H1 (cell line): ENCODE results near the gene TBC1D17. TPM values are rescaled to one million over a fixed set of nuclear protein-coding genes. Genes with fewer than 3 reads are reported as not detected.

Experiments used
- CTCF ChIA-PET: fragments of 300-600 bp; sonication (Branson Sonifier 250); formaldehyde crosslinking; loops from one replicate; lab custom pipeline; 2021; ENCODE audit not compliant: partially characterized antibody; lab: Charles Lee
- POLR2A ChIA-PET: fragments of 300-600 bp; sonication (Branson Sonifier 250); formaldehyde crosslinking; loops from one replicate; lab custom pipeline; 2021; ENCODE audit warnings: inconsistent platforms; ENCODE audit not compliant: partially characterized antibody; lab: Charles Lee
- DNase-seq, 2 experiments: peaks; one replicate each; pipeline versions ENCODE4 v3.0.0 to v3.0.0-alpha.2; 2010 to 2022; ENCODE audit warnings: low spot score in 2 of 2, low read depth in 1 of 2, mixed read lengths in 1 of 2
- FAIRE-seq: peaks from 2 replicates; lab custom pipeline; 2011; peaks lifted over from hg19 to GRCh38; lab: Jason Lieb, UNC
- H2AFZ ChIP-seq: 2 replicates; pipeline ENCODE4 v1.8.1; 2012; ENCODE audit warnings: low read length, inconsistent platforms
- H2AK5ac ChIP-seq: 2 replicates; pipeline ENCODE4 v1.6.1; 2013; ENCODE audit warnings: low read depth, low read length
- H2BK120ac ChIP-seq: replicated peaks from 2 replicates; pipeline ENCODE3; 2013; ENCODE audit warnings: low read depth, low read length, inconsistent platforms
- H2BK12ac ChIP-seq: 2 replicates; pipeline ENCODE4 v1.6.1; 2013; ENCODE audit warnings: low read depth, low read length
- H2BK15ac ChIP-seq: 2 replicates; pipeline ENCODE4 v1.6.1; 2013; ENCODE audit warnings: low read length
- H2BK20ac ChIP-seq: 2 replicates; pipeline ENCODE4 v1.6.1; 2013; ENCODE audit warnings: low read length
- H2BK5ac ChIP-seq: 2 replicates; pipeline ENCODE4 v1.6.1; 2013; ENCODE audit warnings: low read depth, low read length
- H3K14ac ChIP-seq: 2 replicates; pipeline ENCODE4 v1.6.1; 2013; ENCODE audit warnings: inconsistent platforms; ENCODE audit not compliant: insufficient read length
- H3K18ac ChIP-seq: 2 replicates; pipeline ENCODE4 v1.6.1; 2013; ENCODE audit warnings: low read length; ENCODE audit errors: extremely low read depth
- H3K23ac ChIP-seq: 2 replicates; pipeline ENCODE4 v1.6.1; 2013; ENCODE audit warnings: inconsistent platforms; ENCODE audit not compliant: insufficient read length
- H3K23me2 ChIP-seq: 2 replicates; pipeline ENCODE4 v1.6.1; 2013; ENCODE audit warnings: low read depth, low read length
- H3K27ac ChIP-seq: 2 replicates; pipeline ENCODE4 v1.6.1; 2011; ENCODE audit warnings: low read depth, low read length, inconsistent platforms
- H3K27me3 ChIP-seq, 4 experiments: replicated peaks in 1 of 4; 1 replicate in 1 of 4; 2 replicates in 3 of 4; pipeline versions ENCODE4 v1.6.1 to v1.8.1; 2011 to 2013; ENCODE audit warnings: low read length in 3 of 4, mild to moderate bottlenecking in 3 of 4, inconsistent platforms in 2 of 4, mixed read lengths in 2 of 4, moderate library complexity in 1 of 4; ENCODE audit not compliant: control insufficient read depth in 3 of 4, insufficient read depth in 3 of 4; ENCODE audit errors: extremely low read depth in 1 of 4
- H3K36me3 ChIP-seq, 4 experiments: 2 replicates each; pipeline versions ENCODE4 v1.6.1 to v1.8.1; 2011 to 2013; ENCODE audit warnings: mild to moderate bottlenecking in 4 of 4, low read length in 3 of 4, moderate library complexity in 2 of 4, control low read depth in 1 of 4, inconsistent platforms in 1 of 4; ENCODE audit not compliant: insufficient read depth in 4 of 4, control insufficient read depth in 2 of 4
- H3K4ac ChIP-seq: replicated peaks from 2 replicates; pipeline ENCODE3; 2013; ENCODE audit warnings: low read length, low read depth, mixed read lengths, inconsistent platforms; ENCODE audit not compliant: insufficient read length
- H3K4me1 ChIP-seq, 4 experiments: replicated peaks in 1 of 4; 1 replicate in 1 of 4; 2 replicates in 3 of 4; pipeline versions ENCODE4 v1.6.1 to v1.8.1; 2011 to 2013; ENCODE audit warnings: low read length in 3 of 4, inconsistent platforms in 2 of 4, mixed read lengths in 1 of 4; ENCODE audit not compliant: insufficient read depth in 4 of 4, control insufficient read depth in 3 of 4
- H3K4me2 ChIP-seq, 2 experiments: 2 replicates each; pipeline versions ENCODE4 v1.6.1 to v1.8.1; 2011 to 2013; ENCODE audit warnings: low read depth in 2 of 2, low read length in 2 of 2, control low read depth in 1 of 2, inconsistent platforms in 1 of 2, mild to moderate bottlenecking in 1 of 2; ENCODE audit not compliant: insufficient read depth in 1 of 2
- H3K4me3 ChIP-seq, 4 experiments: fragments of 200-600, 300-600 bp in 1 of 4; sonication (generic), shearing (Covaris generic), sonication (Bioruptor Twin) in 1 of 4; 2 replicates each; pipeline versions ENCODE4 v1.5.1 to v1.8.1; 2011 to 2016; ENCODE audit warnings: low read length in 4 of 4, low read depth in 3 of 4, control low read depth in 2 of 4, inconsistent platforms in 2 of 4, mild to moderate bottlenecking in 2 of 4, mixed read lengths in 1 of 4, moderate library complexity in 1 of 4; ENCODE audit not compliant: insufficient read depth in 2 of 4; ENCODE audit errors: extremely low read depth in 1 of 4
- H3K56ac ChIP-seq: replicated peaks from 2 replicates; pipeline ENCODE3; 2013; ENCODE audit warnings: low read depth, mild to moderate bottlenecking, mixed read lengths, low read length, inconsistent platforms; ENCODE audit not compliant: insufficient read length
- H3K79me1 ChIP-seq: 2 replicates; pipeline ENCODE4 v1.6.1; 2013; ENCODE audit warnings: low read depth, low read length, control low read depth
- H3K79me2 ChIP-seq, 2 experiments: 2 replicates each; pipeline versions ENCODE4 v1.6.1 to v1.8.1; 2012 to 2013; ENCODE audit warnings: low read length in 2 of 2, mild to moderate bottlenecking in 2 of 2, inconsistent platforms in 1 of 2; ENCODE audit not compliant: insufficient read depth in 2 of 2, control insufficient read depth in 1 of 2
- H3K9ac ChIP-seq, 4 experiments: replicated peaks in 1 of 4; 1 replicate in 1 of 4; 2 replicates in 3 of 4; pipeline versions ENCODE4 v1.6.1 to v1.8.1; 2011 to 2013; ENCODE audit warnings: low read depth in 3 of 4, low read length in 3 of 4, control low read depth in 2 of 4, mild to moderate bottlenecking in 2 of 4, moderate library complexity in 2 of 4, inconsistent platforms in 1 of 4; ENCODE audit errors: extremely low read depth in 1 of 4
- H3K9me3 ChIP-seq, 2 experiments: 2 replicates each; pipeline versions ENCODE4 v1.6.1 to v1.8.1; 2012 to 2013; ENCODE audit warnings: mild to moderate bottlenecking in 2 of 2, moderate library complexity in 2 of 2, control low read depth in 1 of 2, inconsistent platforms in 1 of 2, low read depth in 1 of 2, low read length in 1 of 2, mixed read lengths in 1 of 2; ENCODE audit not compliant: insufficient read depth in 2 of 2
- H4K20me1 ChIP-seq, 2 experiments: replicated peaks in 1 of 2; 2 replicates each; pipeline versions ENCODE3 to v1.8.1; 2011 to 2013; ENCODE audit warnings: inconsistent platforms in 2 of 2, low read length in 2 of 2, mild to moderate bottlenecking in 1 of 2; ENCODE audit not compliant: insufficient read depth in 2 of 2, control insufficient read depth in 1 of 2
- H4K5ac ChIP-seq: 2 replicates; pipeline ENCODE4 v1.6.1; 2013; ENCODE audit warnings: low read length, low read depth, mixed read lengths, inconsistent platforms; ENCODE audit not compliant: insufficient read length
- H4K8ac ChIP-seq: 2 replicates; pipeline ENCODE4 v1.8.0; 2013; ENCODE audit warnings: mild to moderate bottlenecking, moderate library complexity, low read length, inconsistent platforms; ENCODE audit not compliant: insufficient read depth; ENCODE audit errors: extremely low read depth
- H4K91ac ChIP-seq: replicated peaks from 2 replicates; pipeline ENCODE3; 2013; ENCODE audit warnings: low read length, mixed read lengths, inconsistent platforms; ENCODE audit not compliant: insufficient read length
- CBX5 ChIP-seq: fragments of 300-800, 300-1000 bp; sonication (generic); IDR thresholded peaks from 2 replicates; pipeline ENCODE4 v1.7.1; 2016; ENCODE audit warnings: antibody characterized with exemption, low read length, low read depth
- CBX8 ChIP-seq: fragments of 300-800, 300-1000 bp; sonication (generic); IDR thresholded peaks from 2 replicates; pipeline ENCODE4 v1.7.1; 2016; ENCODE audit warnings: low read depth, low read length, borderline replicate concordance
- HDAC2 ChIP-seq, 2 experiments: fragments of 300-600 bp in 1 of 2; sonication (generic) in 1 of 2; IDR thresholded peaks; 2 replicates each; pipeline ENCODE4 v1.6.1; 2011 to 2012; ENCODE audit warnings: low read depth in 2 of 2, low read length in 2 of 2, mild to moderate bottlenecking in 2 of 2, moderate library complexity in 2 of 2, borderline replicate concordance in 1 of 2, inconsistent platforms in 1 of 2
- RBBP5 ChIP-seq: IDR thresholded peaks from 2 replicates; pipeline ENCODE4 v1.7.1; 2012; ENCODE audit warnings: low read depth, mild to moderate bottlenecking, inconsistent platforms, low read length, moderate library complexity, borderline replicate concordance
- RNF2 ChIP-seq: fragments of 200-900, 300-1000 bp; sonication (generic); IDR thresholded peaks from 2 replicates; pipeline ENCODE4 v1.7.1; 2016; ENCODE audit warnings: borderline replicate concordance, low read depth, mild to moderate bottlenecking, antibody characterized with exemption, low read length; ENCODE audit not compliant: poor library complexity, severe bottlenecking; ENCODE audit errors: missing control alignments
- RXRA ChIP-seq: IDR thresholded peaks from 2 replicates; pipeline ENCODE4 v1.6.1; 2011; ENCODE audit warnings: low read depth, mild to moderate bottlenecking, low read length, moderate library complexity; ENCODE audit not compliant: insufficient read depth
- WGBS, 2 experiments: shearing (Covaris generic) in 1 of 2; methylation state at CpG; one replicate each; pipeline versions ENCODE4 v1.1.6 to v1.1.7; 2013 to 2015; ENCODE audit warnings: low lambda C conversion rate in 2 of 2, mixed read lengths in 2 of 2, inconsistent platforms in 1 of 2, low coverage in 1 of 2, missing lambda C conversion rate in 1 of 2; ENCODE audit not compliant: insufficient replicate concordance in 2 of 2, insufficient coverage in 1 of 2, insufficient read length in 1 of 2; ENCODE audit errors: extremely low coverage in 1 of 2, missing lambda C conversion rate in 1 of 2; 5-methylcytosine and 5-hydroxymethylcytosine counted together
- polyA plus RNA-seq, 7 experiments: library from polyadenylated mRNA; depleted of rRNA in 3 of 7; stranded (reverse) in 5 of 7; unstranded in 2 of 7; fragments of >200 nt in 5 of 7; fragments of 200-250 nt in 2 of 7; gene quantifications; 1 replicate in 5 of 7; 2 replicates in 1 of 7; 4 replicates in 1 of 7; pipeline versions ENCODE4 v1.2.1 to v1.2.3, GENCODE V29; 2011 to 2013; ENCODE audit warnings: missing spikeins in 2 of 7, mixed read lengths in 2 of 7
- total RNA-seq: library from RNA; stranded (reverse); fragmentation: NEBNext Ultra II Directional; extraction: Animal tissue kit (Norgen Biotek cat#: 25700); gene quantifications from 2 replicates; pipeline ENCODE4 v1.2.1, GENCODE V29; 2021

The TBC1D17 gene
- total and polyA plus RNA-seq, 2 of the 8 experiments (the other 6 are each of a cell fraction or from before 2014, with no cell fraction given), result 30.3 to 44.9 TPM

- H3K79me2 ChIP-seq, result peaks cover 0 to 24% of the 10 kb centered on the region in 2 experiments; a peak in 2 of 4 replicates
- H4K91ac ChIP-seq, result peak overlapping the region; percentile 93
- H3K9me3 ChIP-seq, result no peaks in the 10 kb centered on the region
- H3K4me3 ChIP-seq, result peak overlapping the region; percentile 45 to 70 (median 56)
- no peaks in the 10 kb centered on the region for H3K27me3 ChIP-seq
- H3K9ac ChIP-seq, result peak overlapping the region in 3 of 4 experiments; percentile 57 to 79 (median 72); a peak in 6 of 7 replicates
- TF ChIP-seq RBBP5, result no peak
- no peak for TF ChIP-seq CBX5
- no peak for TF ChIP-seq CBX8
- no peak for TF ChIP-seq RNF2
- TF ChIP-seq HDAC2 (IDR thresholded peaks at IDR 0.05; ENCODE audit: borderline replicate concordance in 1 of 2, low read depth in 2 of 2, low read length in 2 of 2), result no peak
- TF ChIP-seq RXRA, result no peak
- H4K5ac ChIP-seq, result peak overlapping the region; percentile 75
- H3K56ac ChIP-seq, result no peak overlapping the region
- no peak overlapping the region for H3K14ac ChIP-seq
- DNase-seq (no peak), FAIRE-seq (no peak)
- peaks cover 10% of the 10 kb centered on the region for H3K79me1 ChIP-seq
- CTCF ChIA-PET, result interaction anchor here (1.2 kb wide), 1 partner anchor 11 kb away, joined by 3 read pairs; no protein-coding TSS in a partner anchor
- peak overlapping the region; percentile 95 for H3K4ac ChIP-seq
- H2BK20ac ChIP-seq, result no peak overlapping the region
- H4K20me1 ChIP-seq, result no peaks in the 10 kb centered on the region
- H2AK5ac ChIP-seq, result peak overlapping the region; percentile 99
- peak overlapping the region; percentile 79 for H2BK120ac ChIP-seq
- peak overlapping the region; percentile 76; the same call in 1 of the 2 replicates for H4K8ac ChIP-seq
- peak overlapping the region; percentile 98 for H2BK15ac ChIP-seq
- peaks cover 17% of the 10 kb centered on the region for H3K23me2 ChIP-seq
- 93% methylated on average over 15 of the region's 15 CpGs; no CpG with 5 or more reads in 1 of the 2 experiments for WGBS, 2 experiments
- peak overlapping the region; percentile 90; the same call in 1 of the 2 replicates for H3K18ac ChIP-seq
- peak overlapping the region; percentile 94 for H2BK5ac ChIP-seq
- H2BK12ac ChIP-seq, result peak overlapping the region; percentile 96
- H2AFZ ChIP-seq, result no peak overlapping the region
- H3K4me2 ChIP-seq, result peak overlapping the region; percentile 83 to 96
- peak overlapping the region; percentile 77 for H3K27ac ChIP-seq
- no peak overlapping the region for H3K23ac ChIP-seq
- POLR2A ChIA-PET, result interaction anchor here (0.8 to 12.4 kb wide), 5 partner anchors 9 to 290 kb away, joined by 3 to 247 read pairs (median 3); partner anchors contain the start of genes NOSIP, PRRG2 and PTOV1
- peaks cover 0 to 16% (median 7%) of the 10 kb centered on the region in 4 experiments; a peak in 5 of 7 replicates for H3K4me1 ChIP-seq
- no peaks in the 10 kb centered on the region; a peak in 1 of 8 replicates for H3K36me3 ChIP-seq
Observed at GRCh38 chr19:49870309-49870901, 7.1 kb upstream of the TBC1D17 start.
